H1 (cell line): Measurements from ENCODE around the gene ZDHHC17. TPM values are rescaled to one million over a fixed set of nuclear protein-coding genes. Genes with fewer than 3 reads are reported as not detected.
A peak's percentile ranks its signal among the peaks of the same experiment; 100 is the strongest.

ENCODE experiments used
- CREB1 ChIP-seq: IDR thresholded peaks from 2 replicates; pipeline ENCODE4 v1.6.1; 2012; ENCODE audit warnings: inconsistent platforms
- HDAC2 ChIP-seq, 2 experiments: fragments of 300-600 bp in 1 of 2; sonication (generic) in 1 of 2; IDR thresholded peaks; 2 replicates each; pipeline ENCODE4 v1.6.1; 2011 to 2012; ENCODE audit warnings: low read depth in 2 of 2, low read length in 2 of 2, mild to moderate bottlenecking in 2 of 2, moderate library complexity in 2 of 2, borderline replicate concordance in 1 of 2, inconsistent platforms in 1 of 2
- MAFK ChIP-seq: IDR thresholded peaks from 2 replicates; pipeline ENCODE4 v1.6.1; 2012; ENCODE audit warnings: low read depth, mild to moderate bottlenecking, improper control_type of control experiment, low read length
- PHF8 ChIP-seq: fragments of 200-600 bp; sonication (generic); conservative IDR thresholded peaks from 2 replicates; pipeline ENCODE4 v1.7.1; 2012; ENCODE audit warnings: low read depth, mild to moderate bottlenecking, inconsistent platforms, low read length, moderate library complexity
- POLR2AphosphoS5 ChIP-seq: IDR thresholded peaks from 2 replicates; pipeline ENCODE4 v1.6.1; 2011; ENCODE audit warnings: low read depth, low read length
- SIN3A ChIP-seq, 2 experiments: IDR thresholded peaks in 1 of 2; conservative IDR thresholded peaks in 1 of 2; 2 replicates each; pipeline ENCODE4 v1.6.1; 2011 to 2012; ENCODE audit warnings: low read length in 2 of 2, improper control_type of control experiment in 1 of 2, low read depth in 1 of 2, mild to moderate bottlenecking in 1 of 2
- TBP ChIP-seq: IDR thresholded peaks from 2 replicates; pipeline ENCODE4 v1.6.1; 2011; ENCODE audit warnings: low read depth, low read length, improper control_type of control experiment
- ZNF274 ChIP-seq: IDR thresholded peaks from 2 replicates; pipeline ENCODE4 v1.7.0; 2012; ENCODE audit warnings: low read length, borderline replicate concordance; ENCODE audit errors: extremely low read depth
- polyA plus RNA-seq, 7 experiments: library from polyadenylated mRNA; depleted of rRNA in 3 of 7; stranded (reverse) in 5 of 7; unstranded in 2 of 7; fragments of >200 nt in 5 of 7; fragments of 200-250 nt in 2 of 7; gene quantifications; 1 replicate in 5 of 7; 2 replicates in 1 of 7; 4 replicates in 1 of 7; pipeline versions ENCODE4 v1.2.1 to v1.2.3, GENCODE V29; 2011 to 2013; ENCODE audit warnings: missing spikeins in 2 of 7, mixed read lengths in 2 of 7
- total RNA-seq: library from RNA; stranded (reverse); fragmentation: NEBNext Ultra II Directional; extraction: Animal tissue kit (Norgen Biotek cat#: 25700); gene quantifications from 2 replicates; pipeline ENCODE4 v1.2.1, GENCODE V29; 2021

ZDHHC17 gene
- total and polyA plus RNA-seq, 2 of the 8 experiments (the other 6 are each of a cell fraction or from before 2014, with no cell fraction given): 27.6 to 28.9 TPM

DNA sequence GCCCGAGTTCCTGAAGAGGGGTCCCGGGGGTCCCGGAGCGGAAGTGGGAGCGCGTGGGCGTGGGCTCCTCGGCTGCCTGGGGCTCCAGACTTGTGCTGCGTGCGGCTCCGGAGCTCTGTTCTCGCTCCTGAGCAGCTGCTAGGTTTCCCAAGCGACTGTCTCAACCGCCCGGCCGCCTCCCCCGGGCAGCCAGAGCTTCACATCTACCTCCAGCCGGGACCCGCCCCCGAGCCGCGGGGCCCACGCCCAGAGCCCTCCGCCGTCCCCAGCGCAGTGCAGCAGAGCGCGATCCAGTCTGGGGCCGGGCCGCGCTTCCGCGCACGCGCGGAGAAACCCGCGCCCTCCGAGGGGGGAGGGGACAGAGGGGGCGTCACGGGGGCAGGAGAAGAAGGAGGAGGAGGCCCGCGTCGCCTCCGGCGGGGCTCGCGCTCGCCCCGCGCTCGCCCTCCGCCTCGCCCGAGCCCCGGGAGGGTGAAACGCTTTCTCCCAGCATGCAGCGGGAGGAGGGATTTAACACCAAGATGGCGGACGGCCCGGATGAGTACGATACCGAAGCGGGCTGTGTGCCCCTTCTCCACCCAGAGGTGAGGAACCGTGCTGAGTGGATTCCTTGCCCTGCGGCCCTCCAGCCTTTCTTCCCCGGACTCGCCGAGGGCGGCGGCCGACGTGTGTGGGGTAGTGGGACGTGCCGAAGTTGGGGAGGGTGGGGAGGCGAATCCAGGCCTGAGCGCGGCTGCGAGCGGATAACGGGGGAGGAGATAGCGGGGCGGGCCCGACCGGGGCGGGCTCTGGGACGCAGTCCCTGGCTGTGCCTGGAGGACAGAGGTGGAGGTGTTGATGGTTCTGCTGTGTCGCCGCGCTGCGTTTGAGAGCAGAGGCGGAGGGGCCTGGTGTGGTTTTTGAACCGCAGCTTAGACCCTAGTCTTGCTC lies at the start of gene ZDHHC17 (continued):
- TF ChIP-seq CREB1 (0 out of 2 replicates have a peak, but pooled peaks have one; percentile 22), ZNF274 (no peak), TBP (peak; percentile 91), SIN3A (conservative IDR thresholded peaks at IDR 0.05 in 1 of 2, IDR thresholded peaks at IDR 0.05 in 1 of 2; ENCODE audit: low read depth in 1 of 2, low read length in 2 of 2) (peak in 1 of 2 experiments; percentile 53; a peak in 1 of 4 replicates), MAFK (no peak), PHF8 (peak; percentile 97), POLR2AphosphoS5 (peak; percentile 92), HDAC2 (IDR thresholded peaks at IDR 0.05; ENCODE audit: borderline replicate concordance in 1 of 2, low read depth in 2 of 2, low read length in 2 of 2) (peak; percentile 3 to 79; a peak in 1 of 4 replicates)
